NCI-H524 (cell line): ENCODE results near the gene ZNF850.
A peak's percentile ranks its signal among the peaks of the same experiment; 100 is the strongest.
"Not testable (repeated sequence)": the region's sequence is repeated elsewhere in the genome, so short reads cannot be mapped to it uniquely, and the experiment has no call there.

Experiments
- DNase-seq, 2 experiments: peaks; one replicate each; lab custom pipeline; 2025; lab: John Stamatoyannopoulos, UW

The ZNF850 gene

DNA sequence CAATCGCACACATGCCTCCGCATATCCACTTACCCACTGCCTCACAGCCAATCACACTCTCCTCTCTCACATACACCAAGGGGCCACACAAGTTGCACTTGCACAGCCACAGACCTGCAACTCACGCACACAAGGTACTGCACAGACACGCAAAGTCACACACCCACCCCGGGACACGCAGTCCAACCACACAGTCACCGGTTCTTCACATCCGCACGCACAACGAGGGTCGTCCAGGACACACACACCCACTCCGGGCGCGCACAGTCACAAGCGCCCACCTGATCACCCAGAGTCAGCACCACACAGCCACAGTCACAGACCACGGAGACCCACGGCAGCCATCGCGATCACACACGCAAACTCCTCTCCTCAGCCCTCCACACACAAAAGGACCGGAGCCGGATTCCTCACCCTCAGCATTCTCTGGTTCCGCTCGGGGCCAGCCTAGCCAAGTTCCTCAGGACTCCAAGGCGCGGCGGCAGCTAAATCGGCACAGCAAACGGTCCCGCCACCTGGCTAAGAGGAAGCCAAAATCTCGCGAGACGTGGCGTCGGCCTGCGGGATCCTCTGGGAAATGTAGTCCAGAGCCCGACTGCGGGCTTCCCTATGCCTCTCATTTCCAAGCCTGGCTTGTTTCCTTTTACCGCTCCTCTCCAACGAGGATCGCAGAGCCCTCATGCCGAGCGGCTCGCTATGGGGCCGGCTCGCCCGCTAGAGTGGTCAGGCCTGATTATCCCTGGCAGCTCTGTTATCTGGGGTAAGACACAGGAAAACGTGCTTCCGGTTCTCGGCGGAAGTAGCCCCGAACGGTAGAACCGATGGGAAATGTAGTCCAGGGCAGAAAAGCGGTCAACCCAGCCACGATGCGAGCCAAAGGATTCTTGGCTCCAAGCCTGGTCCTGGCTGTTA lies at the start of gene ZNF850:
Gene ZNF850 (minus strand): TSS at position 497 of the 912 bp plus-strand sequence. CDS start 10,201 bp downstream, outside the sequence.
- peak; percentile 92 to 93 for DNase-seq

DNA sequence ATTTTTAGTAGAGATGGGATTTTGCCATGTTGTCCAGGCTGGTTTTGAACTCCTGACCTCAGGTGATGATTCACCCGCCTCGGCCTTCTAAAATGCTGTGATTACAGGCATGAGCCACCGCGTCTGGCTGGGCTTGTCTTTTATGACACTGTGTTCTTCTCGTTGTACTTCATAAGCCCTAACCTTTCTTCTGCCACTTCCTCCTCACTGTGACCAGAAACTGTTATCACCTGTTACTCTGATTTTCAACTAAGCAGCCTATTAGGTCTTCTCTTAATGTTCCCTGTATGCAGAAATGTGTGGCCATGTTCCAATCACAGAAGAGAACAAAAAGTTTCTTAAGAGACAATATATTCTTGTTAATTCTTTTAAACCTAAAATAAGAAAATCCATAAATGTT lies 49.2 kb upstream of the ZNF850 start:
- DNase-seq = no peak

DNA sequence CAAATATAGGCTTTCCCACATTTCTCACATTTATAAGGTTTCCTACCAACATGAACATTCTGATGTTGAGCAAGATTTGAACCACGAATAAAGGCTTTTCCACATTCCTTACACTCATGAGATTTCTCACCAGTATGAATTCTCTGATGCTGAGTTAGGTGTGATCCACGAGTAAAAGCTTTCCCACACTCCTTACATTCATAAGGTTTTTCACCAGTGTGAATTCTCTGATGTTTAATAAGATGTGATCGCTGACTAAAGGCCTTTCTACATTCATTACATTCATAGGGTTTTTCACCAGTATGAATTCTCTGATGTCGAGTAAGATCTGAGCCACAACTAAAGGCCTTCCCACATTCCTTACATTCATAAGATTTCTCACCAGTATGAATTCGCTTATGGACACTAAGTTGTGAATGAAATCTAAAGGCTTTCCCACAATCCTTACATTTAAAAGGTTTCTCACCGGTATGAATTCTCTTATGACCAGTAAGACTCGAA lies 46.6 kb upstream of the ZNF850 start:
- no peak for DNase-seq

DNA sequence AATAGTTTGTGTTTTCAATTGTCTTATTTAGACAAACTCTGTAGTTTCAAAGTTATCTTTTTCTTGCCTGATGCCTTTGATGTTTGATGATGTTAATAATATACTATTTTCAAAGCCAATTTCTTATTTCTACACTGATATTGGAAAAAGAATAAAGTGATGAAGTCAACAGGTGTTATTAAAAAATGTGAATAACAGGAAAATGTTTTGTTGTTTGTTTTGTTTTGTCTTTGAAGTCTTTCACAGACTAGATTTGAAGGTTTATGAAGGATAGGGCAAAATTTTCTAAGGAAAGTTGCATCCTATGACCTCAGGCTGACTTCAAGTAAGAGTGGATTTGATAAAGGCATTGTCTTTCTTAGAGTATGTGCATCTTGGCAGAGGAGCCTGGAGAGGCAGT lies 34.4 kb upstream of the ZNF850 start:
- DNase-seq = no peak

DNA sequence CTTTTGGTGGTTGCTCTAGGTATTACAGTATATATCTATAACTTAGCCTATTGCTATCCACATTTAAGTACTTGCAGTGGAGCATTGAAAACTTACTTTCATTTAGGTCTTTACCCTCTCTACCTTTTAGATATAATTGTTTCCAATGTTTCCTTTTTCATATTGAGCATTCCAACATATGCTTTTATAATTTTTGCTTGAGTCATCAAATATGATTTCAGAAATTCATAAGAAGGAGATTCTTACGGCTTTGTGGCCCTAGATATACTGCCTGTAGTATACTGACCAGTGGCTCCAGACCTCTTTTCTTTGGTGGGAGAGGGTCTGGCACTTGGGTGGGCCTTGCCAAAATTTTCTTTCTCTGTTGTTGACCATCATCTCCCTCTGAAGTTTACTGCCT lies 32.8 kb upstream of the ZNF850 start:
- no peak for DNase-seq

DNA sequence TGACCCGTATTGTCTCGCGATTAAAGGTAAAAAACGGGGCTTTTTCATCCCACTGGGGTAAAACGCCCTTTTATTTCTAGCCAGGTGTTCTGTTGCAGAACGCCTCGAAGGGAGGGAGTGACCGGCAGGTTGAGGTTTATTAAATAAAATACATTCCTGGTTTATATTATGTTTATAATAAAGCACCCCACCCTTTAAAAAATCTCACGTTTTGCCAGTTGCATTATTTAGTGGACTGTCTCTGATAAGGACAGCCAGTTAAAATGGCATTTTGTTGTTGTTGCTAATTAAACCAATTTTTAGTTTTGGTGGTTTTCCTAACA lies 25.1 kb upstream of the ZNF850 start:
- no peak for DNase-seq

DNA sequence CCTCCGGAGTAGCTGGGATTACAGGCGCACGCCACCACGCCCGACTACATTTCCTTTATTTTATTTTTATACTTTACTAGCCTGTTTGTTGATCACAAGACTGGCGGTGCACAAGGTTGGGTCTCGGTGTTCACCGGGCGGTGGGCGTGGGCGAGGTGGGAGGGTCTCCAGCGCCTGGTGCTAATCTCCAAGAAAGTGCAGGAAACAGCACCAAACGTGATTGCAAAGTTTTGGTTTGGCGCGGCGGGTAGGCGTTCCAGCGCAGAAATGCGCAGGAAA lies 24.0 kb upstream of the ZNF850 start:
- DNase-seq = no peak

DNA sequence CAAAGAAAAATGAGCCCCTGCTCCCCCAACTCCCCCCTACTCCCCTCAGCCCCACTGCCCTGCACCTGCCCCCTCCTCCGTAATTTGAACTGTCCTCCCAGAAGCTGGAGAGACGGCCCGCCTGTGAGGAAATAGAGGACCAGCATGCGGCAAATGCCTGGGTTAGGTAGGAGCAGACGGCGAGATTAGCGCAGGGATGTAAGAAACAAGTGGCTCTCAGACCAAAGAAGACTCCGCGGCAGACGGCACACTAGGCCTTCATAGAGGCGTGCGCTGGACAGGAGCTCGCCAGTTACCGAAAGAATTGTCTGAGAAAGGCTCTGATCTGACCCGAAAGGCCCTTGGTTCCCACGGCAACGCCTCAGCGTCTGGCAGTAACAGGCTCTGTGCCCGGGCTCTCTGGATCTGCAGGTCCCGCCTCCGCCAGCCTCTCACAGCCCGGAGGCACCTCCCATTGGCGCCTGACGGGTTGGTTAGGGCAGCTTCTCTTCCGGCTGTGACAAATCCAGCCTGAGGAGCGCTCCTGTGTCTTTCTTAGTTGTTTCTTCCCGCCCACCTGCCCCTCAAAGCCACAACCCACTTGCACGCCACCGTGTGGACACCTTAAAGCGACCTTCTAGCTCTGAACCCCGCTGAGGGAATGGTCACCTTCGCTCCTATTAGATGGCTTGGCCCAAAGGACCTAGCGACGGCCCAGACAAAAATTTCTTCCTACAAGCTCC lies 19.0 kb upstream of the ZNF850 start:
- DNase-seq = peak in 1 of 2 experiments; percentile 8

DNA sequence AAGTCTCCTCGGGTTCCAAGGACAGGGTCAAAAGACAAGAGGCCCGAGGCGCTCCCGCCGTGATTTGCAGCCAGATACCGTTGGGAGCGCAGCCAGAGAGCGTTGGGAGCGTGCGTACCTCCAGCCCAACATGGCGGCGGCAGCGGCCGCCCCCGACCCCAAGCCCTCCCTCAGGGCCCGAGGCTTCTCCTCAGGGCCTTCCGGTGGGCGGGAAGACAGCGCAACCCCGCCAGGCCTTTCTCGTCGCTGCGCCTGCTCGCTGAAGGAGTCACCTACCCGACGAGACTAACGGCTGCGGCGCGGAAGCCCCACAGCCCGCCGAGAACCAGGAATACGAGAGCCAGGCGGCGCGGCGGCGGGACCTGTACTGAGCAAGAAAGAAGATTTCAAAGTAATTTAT lies 3.2 kb upstream of the ZNF850 start:
- DNase-seq = no peak

DNA sequence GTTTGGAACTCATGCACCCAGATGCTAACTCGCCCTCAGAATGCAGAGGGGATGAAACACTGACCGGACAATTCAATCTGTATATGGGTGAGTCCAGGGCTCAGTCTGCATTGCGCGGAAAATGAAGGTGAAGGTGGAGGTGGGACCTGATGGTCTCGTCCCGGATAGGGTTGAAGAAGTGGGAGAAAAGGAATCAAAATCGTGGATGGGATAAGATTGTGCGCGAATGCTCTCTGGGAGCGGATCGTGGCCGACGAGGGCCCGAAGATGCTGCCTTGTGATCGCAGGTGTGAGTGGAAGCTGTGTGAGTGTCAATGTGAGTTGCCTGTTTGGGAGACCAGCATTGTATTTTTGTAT lies 594 bp upstream of the ZNF850 start:
- DNase-seq = no peak

DNA sequence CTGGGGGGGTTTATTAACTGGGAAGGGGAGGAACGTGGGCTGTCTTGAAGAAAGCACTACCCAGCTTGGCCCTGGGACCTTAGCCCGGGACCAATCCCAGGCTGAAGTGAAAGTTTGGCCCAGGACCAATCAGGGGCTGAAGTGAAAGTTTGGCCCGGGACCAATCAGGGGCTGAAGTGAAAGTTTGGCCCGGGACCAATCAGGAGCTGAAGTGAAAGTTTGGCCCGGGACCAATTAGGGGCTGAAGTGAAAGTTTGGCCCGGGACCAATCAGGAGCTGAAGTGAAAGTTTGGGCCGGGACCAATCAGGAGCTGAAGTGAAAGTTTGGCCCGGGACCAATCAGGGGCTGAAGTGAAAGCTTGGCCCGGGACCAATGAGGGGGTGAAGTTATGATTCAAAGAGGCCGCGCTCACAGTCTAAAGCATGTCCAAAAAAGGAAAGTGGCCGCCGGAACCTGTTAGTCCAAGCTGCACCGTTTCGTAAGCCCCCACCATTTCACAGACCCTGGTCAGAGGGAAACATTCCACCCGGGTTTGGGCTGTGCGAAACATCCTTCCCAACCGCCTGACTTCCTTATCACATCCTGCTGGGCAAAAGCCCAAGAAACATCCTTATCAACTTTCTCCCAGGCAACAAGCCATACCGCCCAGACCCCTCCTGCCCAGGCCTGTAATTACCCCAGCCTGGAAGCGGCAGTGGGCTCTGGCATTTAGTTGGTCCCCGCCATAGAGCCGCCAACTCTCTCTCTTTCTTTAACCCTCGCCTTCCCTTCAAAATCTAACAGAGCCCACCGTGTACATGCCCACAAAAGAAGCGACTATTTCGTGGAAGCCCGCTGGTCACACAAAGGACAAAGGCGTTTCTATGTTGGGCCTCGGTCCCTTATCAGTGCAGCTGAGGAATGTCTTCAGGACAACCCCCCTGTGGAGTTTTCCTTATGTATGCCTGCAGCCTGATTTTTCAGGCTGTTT lies 1.1 kb downstream of the ZNF850 start:
- no peak for DNase-seq

DNA sequence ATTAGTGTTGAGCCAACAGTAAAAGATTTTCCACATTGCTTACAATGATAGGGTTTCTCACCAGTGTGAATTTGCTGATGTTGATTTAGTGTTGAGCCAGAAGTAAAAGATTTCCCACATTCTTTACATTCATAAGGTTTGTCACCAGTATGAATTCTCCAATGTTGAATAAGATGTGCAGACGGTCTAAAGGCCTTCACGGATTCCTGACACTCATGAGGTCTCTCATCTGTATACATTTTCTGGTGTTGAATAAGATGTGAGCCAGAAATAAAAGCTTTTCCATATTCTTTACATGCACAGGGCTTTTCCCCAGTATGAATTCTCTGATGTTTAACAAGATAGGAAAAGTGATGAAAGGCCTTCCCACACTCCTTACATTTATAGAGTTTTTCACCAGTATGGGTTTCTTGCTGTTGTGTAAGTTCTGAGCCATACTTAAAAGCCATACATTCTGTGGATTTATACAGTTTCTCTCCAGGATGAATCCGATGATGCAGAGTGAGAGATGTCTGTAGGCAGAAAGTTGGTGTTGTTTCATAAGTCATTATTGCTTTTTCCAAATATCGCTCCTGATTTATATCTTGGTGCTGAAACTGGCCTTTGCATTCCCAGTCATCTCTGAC lies 22.4 kb downstream of the ZNF850 start:
- no peak for DNase-seq

DNA sequence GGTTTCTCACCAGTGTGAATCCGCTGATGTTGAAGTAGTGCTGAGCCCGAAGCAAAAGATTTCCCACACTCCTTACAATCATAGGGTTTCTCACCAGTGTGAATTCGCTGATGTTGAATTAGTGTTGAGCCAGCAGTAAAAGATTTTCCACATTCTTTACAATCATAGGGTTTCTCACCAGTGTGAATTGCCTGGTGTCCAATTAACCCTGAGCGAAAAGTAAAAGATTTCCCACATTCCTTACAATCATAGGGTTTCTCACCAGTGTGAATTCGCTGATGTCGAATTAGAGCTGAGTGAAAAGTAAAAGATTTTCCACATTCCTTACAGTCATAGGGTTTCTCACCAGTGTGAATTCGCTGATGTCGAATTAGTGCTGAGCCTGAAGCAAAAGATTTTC lies 23.0 kb downstream of the ZNF850 start:
- not testable (repeated sequence) for DNase-seq

DNA sequence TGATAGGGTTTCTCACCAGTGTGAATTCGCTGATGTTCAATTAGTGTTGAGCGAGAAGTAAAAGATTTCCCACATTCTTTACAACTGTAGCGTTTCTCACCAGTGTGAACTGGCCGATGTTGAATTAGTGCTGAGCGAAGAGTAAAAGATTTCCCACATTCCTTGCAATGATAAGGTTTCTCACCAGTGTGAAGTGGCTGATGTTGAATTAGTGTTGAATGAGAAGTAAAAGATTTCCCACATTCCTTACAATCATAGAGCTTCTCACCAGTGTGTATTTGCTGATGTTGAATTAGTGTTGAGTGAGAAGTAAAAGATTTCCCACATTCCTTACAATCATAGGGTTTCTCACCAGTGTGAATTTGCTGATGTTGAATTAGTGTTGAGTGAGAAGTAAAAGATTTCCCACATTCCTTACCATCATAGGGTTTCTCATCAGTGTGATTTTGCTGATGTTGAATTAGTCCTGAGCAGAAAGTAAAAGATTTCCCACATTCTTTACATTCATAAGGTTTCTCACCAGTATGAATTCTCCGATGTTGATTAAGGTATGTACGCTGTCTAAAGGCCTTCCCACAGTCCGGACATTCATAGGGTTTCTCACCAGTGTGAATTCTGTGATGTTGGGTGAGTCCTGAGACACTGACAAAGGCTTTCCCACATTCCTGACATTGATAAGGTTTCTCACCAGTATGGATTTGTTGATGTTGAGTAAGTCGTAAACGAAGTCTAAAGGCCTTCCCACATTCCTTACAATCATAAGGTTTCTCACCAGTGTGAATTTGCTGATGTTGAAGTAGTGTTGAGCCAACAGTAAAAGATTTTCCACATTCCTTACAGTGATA lies 24.0 kb downstream of the ZNF850 start:
- no peak for DNase-seq

DNA sequence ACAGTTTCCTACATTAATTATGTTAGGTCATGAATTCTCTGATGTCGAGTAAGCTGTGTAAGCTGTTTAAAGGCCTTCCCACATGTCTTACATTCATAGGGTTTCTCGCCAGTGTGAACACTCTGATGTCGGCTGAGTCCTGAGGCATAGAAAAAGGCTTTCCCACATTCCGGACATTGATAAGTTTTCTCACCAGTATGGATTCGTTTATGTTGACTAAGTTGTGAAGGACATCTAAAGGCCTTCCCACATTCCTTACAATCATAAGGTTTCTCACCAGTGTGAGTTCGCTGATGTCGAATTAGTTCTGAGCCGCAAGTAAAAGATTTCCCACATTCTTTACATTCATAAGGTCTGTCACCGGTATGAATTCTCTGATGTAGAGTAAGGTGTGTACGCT lies 24.9 kb downstream of the ZNF850 start:
- DNase-seq = no peak

DNA sequence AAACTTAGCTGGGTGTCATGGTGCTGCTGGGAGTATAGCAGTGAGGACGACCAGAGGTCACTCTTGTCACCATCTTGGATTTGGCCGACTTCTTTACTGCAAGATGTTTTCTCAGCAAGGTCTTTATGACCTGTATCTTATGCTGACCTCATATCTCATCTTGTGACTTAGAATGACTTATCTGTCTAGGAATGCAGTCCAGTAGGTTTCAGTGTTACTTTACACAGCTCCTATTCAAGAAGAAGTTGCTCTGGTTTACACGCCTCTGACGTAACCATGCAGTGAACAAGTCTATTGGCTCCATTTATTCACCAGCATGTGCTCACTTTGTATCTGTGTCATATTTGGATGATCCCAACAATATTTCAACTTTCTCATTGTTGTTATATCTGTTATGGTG lies 26.7 kb downstream of the ZNF850 start:
- DNase-seq = no peak

DNA sequence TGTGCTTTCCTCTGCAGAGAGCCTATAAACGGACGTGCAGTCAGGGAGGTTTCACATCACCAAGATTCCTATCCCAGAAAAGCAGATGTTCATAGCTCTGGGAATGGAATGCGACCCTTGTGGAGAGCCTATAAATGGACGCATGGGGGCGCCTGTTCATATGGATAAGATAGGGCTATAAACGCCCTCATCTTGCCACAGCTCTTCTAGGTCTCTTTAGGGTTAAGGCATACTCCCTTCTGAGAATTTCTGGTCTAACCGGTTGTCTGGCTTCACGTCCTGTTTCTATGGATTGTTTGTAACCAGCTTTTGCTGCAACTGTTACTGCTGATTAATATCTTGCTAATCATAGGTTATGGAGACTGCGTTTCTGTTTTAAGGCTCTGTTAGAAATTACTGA lies 36.4 kb downstream of the ZNF850 start:
- DNase-seq = not testable (repeated sequence)

DNA sequence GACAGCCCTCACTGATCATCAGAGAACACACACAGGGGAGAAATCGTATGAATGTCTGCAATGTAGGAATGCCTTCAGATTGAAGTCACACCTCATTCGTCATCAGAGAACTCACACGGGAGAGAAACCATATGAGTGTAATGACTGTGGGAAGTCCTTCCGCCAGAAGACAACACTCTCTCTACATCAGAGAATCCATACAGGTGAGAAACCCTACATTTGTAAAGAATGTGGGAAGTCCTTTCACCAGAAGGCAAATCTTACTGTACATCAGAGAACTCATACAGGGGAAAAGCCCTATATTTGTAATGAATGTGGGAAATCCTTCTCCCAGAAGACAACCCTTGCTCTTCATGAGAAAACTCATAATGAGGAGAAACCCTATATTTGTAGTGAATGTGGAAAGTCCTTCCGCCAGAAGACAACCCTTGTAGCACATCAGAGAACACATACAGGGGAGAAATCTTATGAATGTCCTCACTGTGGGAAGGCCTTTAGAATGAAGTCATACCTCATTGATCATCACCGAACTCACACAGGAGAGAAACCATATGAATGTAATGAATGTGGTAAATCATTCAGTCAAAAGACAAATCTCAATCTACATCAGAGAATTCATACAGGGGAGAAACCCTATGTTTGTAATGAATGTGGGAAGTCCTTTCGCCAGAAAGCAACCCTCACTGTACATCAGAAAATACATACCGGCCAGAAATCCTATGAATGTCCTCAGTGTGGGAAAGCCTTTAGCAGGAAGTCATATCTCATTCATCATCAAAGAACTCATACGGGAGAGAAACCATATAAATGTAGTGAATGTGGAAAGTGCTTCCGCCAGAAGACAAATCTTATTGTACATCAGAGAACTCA lies 52.7 kb downstream of the ZNF850 start:
- DNase-seq = no peak

DNA sequence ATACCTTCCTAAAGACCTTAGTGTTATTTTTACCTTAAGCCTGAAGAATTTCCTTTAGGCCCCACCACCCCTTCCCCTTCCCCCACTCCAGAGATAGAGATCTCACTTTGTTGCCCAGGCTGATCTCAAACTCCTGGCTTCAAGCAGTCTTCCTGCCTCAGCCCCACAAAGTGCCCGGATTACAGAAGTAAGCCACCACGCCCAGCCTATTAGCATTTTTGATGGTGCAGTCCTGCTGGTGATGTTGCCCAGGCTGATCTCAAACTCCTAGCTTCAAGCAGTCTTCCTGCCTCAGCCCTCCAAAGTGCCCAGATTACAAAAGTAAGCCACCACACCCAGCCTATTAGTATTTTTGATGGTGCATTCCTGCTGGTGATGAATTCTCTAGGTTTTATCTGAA lies 63.2 kb downstream of the ZNF850 start:
- no peak for DNase-seq

DNA sequence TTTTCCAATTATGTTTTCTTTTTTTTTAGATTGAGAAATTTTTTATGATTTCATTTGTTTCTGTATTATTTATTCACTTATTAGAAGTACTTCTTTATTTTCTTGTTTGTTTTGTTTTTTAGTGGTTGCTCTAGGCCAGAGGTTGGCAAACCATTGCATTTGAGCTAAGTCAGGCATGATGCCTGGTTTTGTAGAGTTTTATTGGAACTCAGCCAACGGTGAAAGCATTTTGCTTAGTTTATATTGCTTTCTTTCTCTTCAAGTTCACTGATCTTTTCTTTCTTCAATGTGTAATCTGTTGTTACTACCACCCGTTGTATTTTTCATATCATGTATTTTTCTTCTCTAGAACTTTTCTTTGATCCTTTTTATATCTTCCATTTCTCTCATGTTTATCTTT lies 65.5 kb downstream of the ZNF850 start:
- no peak for DNase-seq
